Right atrium auricular region (tissue), 2 donors: ENCODE results near the gene PITPNB. TPM values are rescaled to one million over a fixed set of nuclear protein-coding genes. Genes with fewer than 3 reads are reported as not detected.

Experiments
- DNase-seq: peaks from one replicate; pipeline ENCODE4 v3.0.0-alpha.2; 2019; ENCODE audit warnings: low spot score
- H3K27ac ChIP-seq, 2 donors: fragments of 200-600 bp; sonication (generic); 1 replicate in 1 of 2; 2 replicates in 1 of 2; pipeline ENCODE4 v1.5.1; 2016 to 2019
- H3K27me3 ChIP-seq, 2 donors: fragments of 200-600 bp; sonication (generic); one replicate each; pipeline versions ENCODE4 v1.5.1 to v1.6.0; 2017 to 2019
- H3K36me3 ChIP-seq: fragments of 200-600 bp; sonication (generic); one replicate; pipeline ENCODE4 v1.5.1; 2016
- H3K4me1 ChIP-seq, 2 donors: fragments of 200-600 bp; sonication (generic); one replicate each; pipeline versions ENCODE4 v1.5.1 to v1.6.0; 2017 to 2019
- H3K4me3 ChIP-seq, 2 donors: fragments of 200-600 bp; sonication (generic); 1 replicate in 1 of 2; 2 replicates in 1 of 2; pipeline ENCODE4 v1.5.1; 2017 to 2019; ENCODE audit warnings: mild to moderate bottlenecking in 1 of 2, moderate library complexity in 1 of 2
- H3K9me3 ChIP-seq, 2 donors: fragments of 200-600 bp; sonication (generic); one replicate each; pipeline ENCODE4 v1.5.1; 2019
- total RNA-seq, 2 donors: library from RNA; depleted of rRNA; stranded (reverse); fragments of >200 nt; gene quantifications; one replicate each; pipeline ENCODE4 v1.1.0, GENCODE V29; 2016
- TF ChIP-seq, protein P1 (sequence below), 2 donors: fragments of 200-600 bp; sonication (generic); IDR thresholded peaks; one replicate each; pipeline ENCODE4 v1.5.1; 2019; ENCODE audit warnings: antibody characterized with exemption in 2 of 2

Gene PITPNB
- total RNA-seq, 2 donors from 2014 or later: 26.3 to 43.0 TPM

DNA sequence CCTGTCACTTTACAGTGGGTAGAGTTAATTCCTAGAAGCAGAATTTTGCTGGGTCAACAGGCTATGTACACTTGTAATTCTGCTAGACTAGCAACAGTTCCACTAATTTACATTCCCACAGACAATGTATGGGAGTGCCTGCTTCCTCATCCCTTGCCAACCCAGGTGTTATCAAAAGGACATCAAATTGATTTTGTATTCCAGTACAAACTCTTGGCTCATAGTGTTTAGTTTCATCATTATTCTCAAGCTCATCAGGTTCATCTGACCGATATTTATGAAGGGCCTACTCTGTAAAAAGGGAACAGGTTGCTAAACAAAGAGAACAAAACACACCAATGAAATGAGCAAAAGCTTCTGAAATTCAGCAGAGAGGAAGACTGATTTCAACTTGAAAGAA is 30.7 kb downstream of the PITPNB start:
- Histone ChIP-seq H3K27me3 (no peaks in the 10 kb centered on the region), H3K27ac (peak overlapping the region in 1 of 2 donors; percentile 29), H3K36me3 (peaks cover 44% of the 10 kb centered on the region), H3K9me3 (no peaks in the 10 kb centered on the region), H3K4me1 (peaks cover 0 to 70% of the 10 kb centered on the region in 2 donors), H3K4me3 (no peak overlapping the region)
- TF ChIP-seq, protein P1, sequence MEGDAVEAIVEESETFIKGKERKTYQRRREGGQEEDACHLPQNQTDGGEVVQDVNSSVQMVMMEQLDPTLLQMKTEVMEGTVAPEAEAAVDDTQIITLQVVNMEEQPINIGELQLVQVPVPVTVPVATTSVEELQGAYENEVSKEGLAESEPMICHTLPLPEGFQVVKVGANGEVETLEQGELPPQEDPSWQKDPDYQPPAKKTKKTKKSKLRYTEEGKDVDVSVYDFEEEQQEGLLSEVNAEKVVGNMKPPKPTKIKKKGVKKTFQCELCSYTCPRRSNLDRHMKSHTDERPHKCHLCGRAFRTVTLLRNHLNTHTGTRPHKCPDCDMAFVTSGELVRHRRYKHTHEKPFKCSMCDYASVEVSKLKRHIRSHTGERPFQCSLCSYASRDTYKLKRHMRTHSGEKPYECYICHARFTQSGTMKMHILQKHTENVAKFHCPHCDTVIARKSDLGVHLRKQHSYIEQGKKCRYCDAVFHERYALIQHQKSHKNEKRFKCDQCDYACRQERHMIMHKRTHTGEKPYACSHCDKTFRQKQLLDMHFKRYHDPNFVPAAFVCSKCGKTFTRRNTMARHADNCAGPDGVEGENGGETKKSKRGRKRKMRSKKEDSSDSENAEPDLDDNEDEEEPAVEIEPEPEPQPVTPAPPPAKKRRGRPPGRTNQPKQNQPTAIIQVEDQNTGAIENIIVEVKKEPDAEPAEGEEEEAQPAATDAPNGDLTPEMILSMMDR (IDR thresholded peaks at IDR 0.05): no peak
- no peak for DNase-seq

DNA sequence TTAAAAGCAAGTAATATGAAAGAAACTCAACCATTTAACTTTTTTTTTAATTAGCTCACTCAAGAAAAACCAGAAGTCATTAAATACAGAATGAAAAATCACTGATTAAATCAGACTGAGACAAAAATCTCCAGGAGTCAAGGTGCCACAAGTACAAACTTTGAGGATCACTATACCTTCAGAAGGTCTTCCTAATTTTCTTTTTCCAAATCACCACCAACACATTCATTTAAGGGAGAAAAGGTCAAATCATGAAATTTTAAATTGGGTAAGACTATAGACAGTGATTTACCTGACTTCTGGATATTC is 32.3 kb downstream of the PITPNB start:
- DNase-seq: no peak
- H3K4me1 ChIP-seq: peaks cover 0 to 68% of the 10 kb centered on the region in 2 donors
- H3K36me3 ChIP-seq: peaks cover 33% of the 10 kb centered on the region
- no peak overlapping the region for H3K4me3 ChIP-seq
- peak overlapping the region; percentile 26 to 47 for H3K27ac ChIP-seq
- TF ChIP-seq, protein P1 (IDR thresholded peaks at IDR 0.05): peak in 1 of 2 donors; percentile 34
- no peaks in the 10 kb centered on the region for H3K27me3 ChIP-seq
- H3K9me3 ChIP-seq: no peaks in the 10 kb centered on the region

DNA sequence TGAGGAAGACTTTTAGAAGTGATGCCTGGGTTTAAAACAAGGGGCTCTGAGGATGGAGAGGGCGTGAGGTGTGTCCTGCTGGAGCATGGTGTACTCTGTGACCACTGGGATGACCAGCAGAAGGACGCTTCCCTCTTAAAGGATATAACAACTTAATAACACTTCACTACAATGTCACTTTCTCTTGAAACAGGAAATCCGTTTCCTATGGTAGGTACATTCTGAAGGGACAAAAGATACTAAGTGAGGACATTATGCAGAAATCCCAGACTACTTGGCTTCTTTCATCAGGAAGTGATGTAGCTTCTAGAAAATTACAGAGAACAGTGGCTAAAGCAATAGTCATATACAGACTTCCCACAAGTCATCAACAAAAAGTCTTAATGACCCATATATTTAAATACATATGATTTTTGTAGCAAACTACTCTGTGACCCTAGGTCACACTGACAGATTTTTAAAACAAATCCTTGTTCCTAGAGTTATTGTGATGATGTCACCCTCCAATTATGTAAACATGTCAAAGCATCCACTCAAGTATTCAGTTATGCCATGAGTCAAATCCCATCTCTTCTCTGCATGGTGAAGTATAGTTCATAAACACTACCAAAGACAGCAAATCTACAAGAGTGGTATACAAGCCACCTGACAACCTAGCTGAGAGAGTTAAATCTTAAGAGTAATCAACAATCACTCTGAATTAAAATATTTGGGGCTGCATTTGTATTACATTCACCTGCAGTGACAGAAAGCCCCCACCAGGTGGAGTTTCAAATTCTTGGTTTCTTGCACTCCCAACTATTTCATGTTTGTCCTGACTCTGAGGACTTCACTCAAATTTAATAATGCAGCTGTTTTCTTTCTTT is 32.8 kb downstream of the PITPNB start:
- peaks cover 0 to 69% of the 10 kb centered on the region in 2 donors for H3K4me1 ChIP-seq
- no peaks in the 10 kb centered on the region for H3K9me3 ChIP-seq
- H3K27ac ChIP-seq: peak overlapping the region; percentile 26 to 47
- H3K4me3 ChIP-seq: no peak overlapping the region
- peaks cover 27% of the 10 kb centered on the region for H3K36me3 ChIP-seq
- H3K27me3 ChIP-seq: no peaks in the 10 kb centered on the region
- no peak for DNase-seq
- TF ChIP-seq, protein P1 (IDR thresholded peaks at IDR 0.05): peak; percentile 85 to 93

DNA sequence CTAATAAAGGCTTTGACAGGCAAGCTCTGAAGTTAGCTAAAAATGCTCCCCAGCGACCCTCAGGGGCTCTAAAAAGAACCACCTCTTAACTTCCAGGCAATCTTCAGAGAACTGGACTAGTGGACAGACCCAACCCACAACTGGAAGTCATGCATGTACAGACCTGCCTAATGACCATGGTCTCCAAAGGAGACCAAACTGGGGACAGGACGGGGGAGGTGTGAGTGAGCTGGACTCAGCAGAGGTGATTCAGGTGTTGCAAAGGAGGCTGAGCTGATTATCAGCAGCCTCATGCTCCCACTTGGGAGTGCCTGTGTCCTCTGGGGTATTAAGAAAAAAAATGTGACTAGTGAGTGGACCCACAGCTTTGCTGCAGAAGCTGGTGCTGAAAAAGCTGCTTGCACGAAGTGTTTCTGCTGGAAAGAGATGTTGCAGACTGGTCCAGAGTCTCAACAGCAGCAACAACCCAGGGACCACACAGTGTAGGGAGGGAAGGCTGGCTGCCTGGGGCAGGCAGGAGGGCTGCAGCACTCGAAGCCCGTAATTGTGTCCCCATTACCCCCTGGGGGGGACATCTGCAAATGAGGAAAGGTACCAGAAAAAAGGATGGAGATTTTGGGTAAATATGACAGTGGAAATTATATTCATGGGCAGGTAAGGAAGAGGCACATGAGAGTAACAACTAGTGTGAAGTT is 35.3 kb downstream of the PITPNB start:
- TF ChIP-seq, protein P1 (IDR thresholded peaks at IDR 0.05): no peak
- Histone ChIP-seq H3K27ac (no peak overlapping the region), H3K27me3 (no peaks in the 10 kb centered on the region), H3K9me3 (no peaks in the 10 kb centered on the region), H3K4me1 (peaks cover 0 to 70% of the 10 kb centered on the region in 2 donors), H3K36me3 (peaks cover 10% of the 10 kb centered on the region), H3K4me3 (no peak overlapping the region)
- DNase-seq: no peak

DNA sequence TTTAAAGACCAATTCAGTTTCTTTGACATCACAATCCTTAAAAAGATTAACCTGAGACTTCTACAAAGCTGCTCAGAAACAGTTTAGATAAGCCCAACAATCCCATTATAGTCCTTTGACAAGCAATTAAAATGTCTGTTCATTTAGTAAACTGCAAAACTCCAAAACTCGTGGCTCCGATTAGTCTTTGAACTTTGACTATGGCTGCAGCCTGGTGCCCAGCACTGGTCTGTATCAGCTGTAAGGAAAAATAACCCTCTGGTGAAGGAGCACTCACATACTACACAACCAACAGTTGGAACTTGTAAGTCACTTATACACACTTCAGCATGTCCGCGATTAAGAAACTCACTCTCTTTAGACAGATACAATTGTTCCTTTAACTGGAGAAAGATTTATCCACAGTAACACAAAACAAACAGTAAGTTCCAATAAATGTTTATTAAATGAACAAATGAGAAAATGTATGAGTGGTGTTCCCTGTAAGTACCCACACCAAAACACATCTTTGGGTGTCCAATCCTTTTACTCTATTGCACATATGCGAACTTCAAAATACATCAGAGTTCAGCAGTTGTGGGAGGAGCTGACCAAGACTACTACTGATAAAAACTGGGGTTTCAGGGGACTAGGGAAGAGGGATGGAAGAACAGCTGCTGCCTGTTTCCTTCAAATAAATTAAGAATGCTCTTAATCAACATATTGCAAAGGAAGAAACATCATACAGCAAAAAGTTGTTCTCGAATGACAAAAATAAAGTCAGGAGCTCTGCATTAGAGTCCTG is 36.4 kb downstream of the PITPNB start:
- no peak overlapping the region for H3K4me3 ChIP-seq
- H3K27ac ChIP-seq: no peak overlapping the region
- DNase-seq: no peak
- H3K27me3 ChIP-seq: no peaks in the 10 kb centered on the region
- peaks cover 5% of the 10 kb centered on the region for H3K36me3 ChIP-seq
- no peaks in the 10 kb centered on the region for H3K9me3 ChIP-seq
- TF ChIP-seq, protein P1 (IDR thresholded peaks at IDR 0.05): no peak
- peaks cover 0 to 65% of the 10 kb centered on the region in 2 donors for H3K4me1 ChIP-seq
